Activated gamma-delta T cell treated with anti-CD3 and anti-CD28 coated beads, Interleukin-2, amount 50 U/mL, for 16 hours (primary cell): ENCODE results near the gene ATP11A.
A peak's percentile ranks its signal among the peaks of the same experiment; 100 is the strongest.
"Not testable (repeated sequence)": the region's sequence is repeated elsewhere in the genome, so short reads cannot be mapped to it uniquely, and the experiment has no call there.

Experiments used
- DNase-seq: peaks from one replicate; pipeline ENCODE4 v3.0.0-alpha.2; 2020; ENCODE audit warnings: low read depth

Gene ATP11A

DNA sequence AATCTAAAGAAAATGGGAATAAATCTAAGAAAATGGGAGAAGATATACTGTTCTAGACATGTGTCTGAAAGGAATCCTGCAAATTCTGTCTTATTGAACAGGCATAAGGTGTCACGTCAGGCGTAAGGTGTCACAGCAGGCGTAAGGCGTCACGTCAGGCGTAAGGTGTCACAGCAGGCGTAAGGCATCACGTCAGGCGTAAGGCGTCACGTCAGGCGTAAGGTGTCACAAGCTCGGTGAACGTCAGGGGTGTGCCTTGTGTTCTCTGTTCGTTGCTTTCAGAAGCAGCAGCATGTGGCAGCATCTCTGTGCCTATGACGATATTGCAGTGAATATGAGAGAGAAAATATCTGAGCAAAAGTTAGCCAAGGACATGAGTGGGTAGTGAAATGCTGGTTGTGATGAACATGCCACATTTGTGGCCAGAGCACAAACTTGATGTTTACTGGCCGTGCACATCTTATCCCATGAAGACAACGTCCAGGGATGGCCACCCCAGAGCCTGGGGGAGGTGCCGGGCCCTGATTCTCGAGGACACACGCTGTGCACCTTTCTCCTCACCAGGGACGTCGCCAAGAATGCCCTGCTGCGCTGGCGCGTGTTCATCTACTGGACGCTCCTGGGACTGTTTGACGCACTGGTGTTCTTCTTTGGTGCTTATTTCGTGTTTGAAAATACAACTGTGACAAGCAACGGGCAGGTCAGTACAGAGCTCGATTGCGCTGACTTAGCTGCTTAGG is 172.2 kb downstream of the ATP11A start:
- no peak for DNase-seq

DNA sequence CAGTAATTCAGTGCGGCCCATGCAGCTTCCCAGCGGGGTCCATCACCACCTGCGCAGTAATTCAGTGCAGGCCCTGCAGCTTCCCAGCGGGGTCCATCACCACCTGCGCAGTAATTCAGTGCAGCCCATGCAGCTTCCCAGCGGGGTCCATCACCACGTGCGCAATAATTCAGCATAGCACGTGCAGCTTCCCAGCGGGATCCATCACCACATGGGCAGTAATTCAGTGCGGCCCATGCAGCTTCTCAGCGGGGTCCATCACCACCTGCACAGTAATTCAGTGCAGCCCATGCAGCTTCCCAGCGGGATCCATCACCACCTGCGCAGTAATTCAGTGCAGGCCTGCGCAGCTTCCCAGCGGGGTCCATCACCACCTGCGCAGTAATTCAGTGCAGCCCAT is 173.5 kb downstream of the ATP11A start:
- DNase-seq: not testable (repeated sequence)

DNA sequence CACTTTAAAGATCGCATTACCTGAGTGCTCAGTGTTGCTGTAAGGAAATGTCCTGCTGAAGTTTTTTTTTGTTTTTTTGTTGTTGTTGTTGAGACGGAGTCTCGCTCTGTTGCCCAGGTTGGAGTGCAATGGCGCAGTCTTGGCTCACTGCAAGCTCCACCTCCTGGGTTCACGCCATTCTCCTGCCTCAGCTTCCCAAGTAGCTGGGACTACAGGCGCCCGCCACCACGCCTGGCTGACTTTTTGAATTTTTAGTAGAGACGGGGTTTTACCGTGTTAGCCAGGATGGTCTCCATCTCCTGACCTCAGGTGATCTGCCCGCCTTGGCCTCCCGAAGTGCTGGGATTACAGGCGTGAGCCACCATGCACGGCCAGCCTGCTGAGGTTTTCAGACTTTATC is 175.6 kb downstream of the ATP11A start:
- not testable (repeated sequence) for DNase-seq

DNA sequence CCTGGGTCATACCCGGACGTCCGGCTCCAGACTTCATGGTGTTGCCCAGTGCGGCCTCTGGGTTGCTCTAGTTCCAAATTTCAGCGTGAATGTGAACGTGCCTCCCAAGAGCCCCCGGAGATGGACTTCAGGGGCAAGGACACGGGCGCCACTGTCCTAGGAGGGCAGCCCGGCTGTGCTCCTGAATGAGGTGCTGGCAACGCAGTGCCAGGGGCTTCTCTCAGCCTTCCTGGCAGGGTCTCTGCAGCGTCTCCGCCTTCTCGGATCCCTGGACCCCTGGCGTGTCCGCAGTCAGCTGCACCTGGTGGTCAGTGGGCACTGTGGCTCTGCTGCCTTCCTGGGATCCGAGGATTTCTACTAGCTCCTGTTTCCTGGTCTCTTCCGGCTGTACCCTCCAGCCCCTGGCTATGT is 177.5 kb downstream of the ATP11A start:
- DNase-seq: no peak

DNA sequence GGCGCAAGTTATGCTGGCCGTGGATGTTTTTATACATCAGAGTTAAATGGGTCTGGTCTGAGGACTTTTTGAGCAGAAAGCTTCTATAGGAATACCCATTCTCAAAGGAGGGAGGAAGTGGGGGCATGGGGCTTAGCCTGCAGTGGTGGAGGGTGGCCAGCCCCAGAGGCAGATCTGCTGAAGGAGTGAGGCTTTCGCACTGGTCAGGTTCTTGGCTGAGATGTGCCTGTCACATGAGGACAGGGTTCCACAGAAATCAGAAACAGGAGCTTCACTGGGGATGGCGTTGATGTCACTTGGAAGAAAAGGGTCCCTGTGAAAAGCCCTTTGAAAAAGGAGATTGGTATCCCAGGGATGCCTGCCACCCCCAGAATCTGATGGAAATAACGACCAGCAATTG is 178.5 kb downstream of the ATP11A start:
- DNase-seq: no peak

DNA sequence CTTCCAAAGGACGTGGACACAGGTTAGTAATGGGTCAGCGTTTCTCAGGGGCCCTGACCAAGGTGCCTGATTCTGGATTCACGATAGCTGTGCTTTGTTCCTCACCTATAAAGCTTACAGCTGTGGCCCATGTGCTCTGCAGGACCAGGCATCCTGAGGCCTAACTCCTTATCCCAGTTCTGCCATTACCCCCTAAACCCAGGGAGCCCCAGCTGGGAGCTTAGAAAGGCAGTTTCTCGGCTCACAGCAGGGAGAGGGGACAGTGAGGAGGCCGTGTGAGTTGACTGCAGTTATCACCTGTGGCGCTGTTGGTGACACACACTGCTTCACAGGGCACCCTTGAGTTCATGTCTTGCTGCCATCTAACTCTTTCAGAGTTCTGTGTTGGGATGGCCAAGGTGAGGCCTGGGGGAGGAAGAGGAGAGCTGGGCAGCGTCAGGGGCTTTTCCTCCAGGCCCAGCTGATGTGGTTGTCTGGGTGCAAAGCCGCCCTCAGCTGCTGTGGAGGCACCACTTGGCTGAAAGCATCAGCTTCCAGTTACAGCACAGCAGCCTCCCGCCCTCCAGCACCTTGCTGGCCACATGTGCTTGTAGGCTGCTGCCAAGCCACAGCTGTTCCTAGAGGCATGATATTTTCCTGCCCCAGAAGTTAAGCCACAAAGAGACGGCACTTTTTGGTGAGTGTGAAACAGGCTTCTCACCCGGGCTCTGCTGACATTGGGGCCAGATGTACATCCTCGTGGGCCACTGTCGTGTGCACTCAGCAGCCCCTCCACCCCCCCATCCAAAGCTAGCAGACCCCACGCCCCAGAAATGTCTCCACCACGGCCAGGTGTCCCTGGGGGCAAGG is 179.6 kb downstream of the ATP11A start:
- DNase-seq: no peak

DNA sequence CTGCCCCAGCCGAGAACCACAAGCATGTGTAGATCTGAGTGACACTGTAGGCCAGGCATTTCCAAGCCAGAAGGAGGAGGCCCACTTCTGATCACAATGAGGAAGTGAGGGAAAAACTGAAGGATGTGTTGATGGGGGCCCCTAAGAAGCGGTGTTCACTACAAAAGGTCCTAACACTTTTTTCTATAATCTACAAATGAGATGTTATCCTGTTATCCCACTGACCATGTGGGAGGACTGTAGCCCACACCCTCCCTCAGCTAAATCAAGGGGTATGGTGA is 180.2 kb downstream of the ATP11A start:
- DNase-seq: no peak

DNA sequence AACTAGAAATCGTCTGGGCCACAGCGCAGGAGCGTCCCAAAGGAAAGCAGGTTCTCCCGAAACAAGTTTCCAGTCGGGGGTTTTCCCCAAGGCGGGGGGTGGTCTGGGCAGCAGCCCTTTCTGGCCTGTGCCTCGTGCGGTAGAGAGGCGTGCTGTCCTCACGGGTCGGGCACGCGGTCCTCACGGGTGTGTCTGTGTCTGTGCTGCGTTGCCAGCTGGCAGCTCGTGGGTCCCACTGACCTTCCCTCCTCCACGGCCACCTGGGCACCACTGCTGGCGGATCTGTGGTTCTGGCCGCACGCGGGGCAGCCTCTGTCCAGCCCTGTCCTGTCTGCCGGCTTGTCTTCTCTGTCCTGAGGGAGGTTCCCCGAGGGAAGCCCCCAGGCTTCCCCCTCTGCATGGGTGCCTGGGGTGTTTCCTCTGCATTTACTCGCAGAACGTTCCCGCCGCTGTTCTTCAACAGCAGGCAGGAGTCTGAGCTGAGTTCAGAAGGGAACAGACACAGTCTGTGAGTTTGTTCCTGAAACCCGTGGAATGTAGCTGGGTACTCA is 181.0 kb downstream of the ATP11A start:
- no peak for DNase-seq

DNA sequence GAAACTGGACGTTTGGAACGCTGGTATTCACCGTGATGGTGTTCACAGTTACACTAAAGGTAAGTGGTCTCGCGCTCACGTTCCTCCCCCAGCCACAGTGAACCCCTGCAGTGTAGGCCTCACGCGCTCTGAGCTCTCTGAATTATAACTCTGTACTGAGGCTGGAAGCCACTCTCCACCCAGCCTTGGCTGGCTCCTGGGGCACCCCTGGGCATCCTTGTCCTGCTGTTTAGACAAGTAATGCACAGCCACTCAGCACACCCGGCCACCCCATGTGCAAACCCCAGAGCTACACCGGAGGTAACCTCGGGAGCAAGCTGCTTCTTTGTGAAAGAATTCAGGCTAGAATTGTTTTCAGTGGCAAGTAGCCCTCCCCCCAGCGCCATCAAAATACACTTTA is 181.9 kb downstream of the ATP11A start:
- no peak for DNase-seq

DNA sequence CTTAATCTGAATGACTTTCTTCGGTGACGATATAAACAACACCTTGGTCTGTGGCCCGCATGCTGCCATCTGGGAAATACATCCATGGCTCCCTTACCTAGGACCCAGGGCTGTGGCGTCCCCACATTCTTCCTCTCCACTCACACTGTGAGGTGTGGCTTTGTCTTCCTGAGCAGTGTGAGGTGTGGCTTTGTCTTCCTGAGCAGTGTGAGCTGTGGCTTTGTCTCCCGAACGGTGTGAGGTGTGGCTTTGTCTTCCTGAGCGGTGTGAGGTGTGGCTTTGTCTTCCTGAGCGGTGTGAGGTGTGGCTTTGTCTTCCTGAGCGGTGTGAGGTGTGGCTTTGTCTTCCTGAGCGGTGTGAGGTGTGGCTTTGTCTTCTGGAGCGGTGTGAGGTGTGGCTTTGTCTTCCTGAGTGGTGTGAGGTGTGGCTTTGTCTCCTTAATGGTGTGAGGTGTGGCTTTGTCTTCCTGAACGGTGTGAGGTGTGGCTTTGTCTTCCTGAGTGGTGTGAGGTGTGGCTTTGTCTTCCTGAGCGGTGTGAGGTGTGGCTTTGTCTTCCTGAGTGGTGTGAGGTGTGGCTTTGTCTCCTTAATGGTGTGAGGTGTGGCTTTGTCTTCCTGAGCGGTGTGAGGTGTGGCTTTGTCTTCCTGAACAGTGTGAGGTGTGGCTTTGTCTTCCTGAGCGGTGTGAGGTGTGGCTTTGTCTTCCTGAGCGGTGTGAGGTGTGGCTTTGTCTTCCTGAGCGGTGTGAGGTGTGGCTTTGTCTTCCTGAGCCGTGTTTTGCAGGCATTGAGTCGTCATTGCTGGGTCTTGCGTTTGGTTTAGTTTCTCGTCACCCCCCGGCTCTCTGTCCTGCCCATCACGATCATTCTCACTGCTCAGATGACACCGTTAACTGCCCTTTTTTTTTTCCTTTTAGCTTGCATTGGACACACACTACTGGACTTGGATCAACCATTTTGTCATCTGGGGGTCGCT is 183.1 kb downstream of the ATP11A start:
- peak; percentile 20 for DNase-seq

DNA sequence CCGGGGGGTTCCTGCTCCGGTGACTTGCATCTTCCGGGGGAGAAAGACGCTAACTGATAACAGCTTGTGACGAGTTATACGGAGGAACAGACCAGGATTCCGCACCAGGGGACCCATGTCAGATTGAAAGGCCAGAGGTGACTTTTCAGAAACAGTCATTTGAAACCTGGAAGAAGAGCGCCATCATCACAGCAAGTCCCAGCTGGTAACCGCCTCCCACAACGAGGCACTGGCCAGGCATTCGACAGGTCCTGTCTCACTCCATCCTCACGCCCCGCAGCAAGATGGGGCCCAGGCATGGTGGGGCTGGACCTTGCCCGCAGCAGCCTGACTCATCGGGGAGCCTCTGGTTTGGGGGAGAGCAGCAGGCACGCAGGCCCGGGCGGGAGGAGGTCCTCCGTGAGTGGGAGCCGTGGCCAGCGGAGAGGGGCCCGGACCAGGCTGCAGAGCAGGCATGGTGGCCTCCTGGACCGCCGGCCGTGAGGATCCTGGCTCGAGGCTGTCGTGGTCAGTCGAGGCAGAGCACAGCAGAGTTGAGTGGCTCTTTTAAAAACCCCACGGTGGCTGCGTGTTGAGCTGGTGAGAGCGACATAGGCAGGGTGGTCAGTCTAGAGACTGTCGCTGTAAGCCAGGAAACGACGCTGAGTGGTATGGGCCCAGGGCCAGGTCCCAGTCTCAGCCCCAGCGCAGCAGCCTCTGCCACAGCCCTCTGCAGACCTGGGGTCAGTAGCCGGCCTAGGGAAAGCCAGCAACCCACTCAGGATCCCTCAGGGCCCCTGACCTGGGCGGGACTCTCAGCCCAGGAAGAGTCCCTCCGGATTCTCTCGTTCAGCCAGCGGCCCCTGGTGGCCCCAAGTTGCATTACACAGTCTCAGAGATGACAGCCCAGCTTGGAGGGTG is 184.3 kb downstream of the ATP11A start:
- DNase-seq: peak; percentile 73

DNA sequence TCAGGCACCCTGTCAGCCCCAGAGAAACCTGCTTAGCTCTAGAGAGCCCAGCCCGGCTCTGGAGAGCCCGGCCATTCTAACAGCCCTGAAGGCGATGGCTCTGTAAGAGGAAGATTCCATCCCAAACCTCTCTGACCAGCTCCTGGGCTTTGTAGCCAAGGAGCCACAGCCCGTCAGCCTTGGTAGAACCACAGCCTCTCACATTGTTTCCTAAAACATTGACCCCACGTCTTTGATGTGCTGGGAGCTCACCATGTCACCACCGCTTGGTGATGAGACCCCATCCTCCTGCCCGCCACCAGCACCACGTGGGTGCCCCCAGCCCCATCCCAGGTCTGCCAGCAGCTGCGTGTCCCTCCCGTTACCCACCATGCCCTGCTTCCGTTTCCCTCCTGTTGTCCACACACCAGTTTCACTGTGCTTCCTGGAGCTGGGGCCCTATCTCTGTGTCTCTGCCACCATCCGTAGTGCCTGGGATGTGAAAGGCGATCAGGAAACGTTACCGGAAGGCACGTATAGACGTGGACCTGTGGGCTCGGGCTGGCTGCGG is 185.0 kb downstream of the ATP11A start:
- DNase-seq: no peak

DNA sequence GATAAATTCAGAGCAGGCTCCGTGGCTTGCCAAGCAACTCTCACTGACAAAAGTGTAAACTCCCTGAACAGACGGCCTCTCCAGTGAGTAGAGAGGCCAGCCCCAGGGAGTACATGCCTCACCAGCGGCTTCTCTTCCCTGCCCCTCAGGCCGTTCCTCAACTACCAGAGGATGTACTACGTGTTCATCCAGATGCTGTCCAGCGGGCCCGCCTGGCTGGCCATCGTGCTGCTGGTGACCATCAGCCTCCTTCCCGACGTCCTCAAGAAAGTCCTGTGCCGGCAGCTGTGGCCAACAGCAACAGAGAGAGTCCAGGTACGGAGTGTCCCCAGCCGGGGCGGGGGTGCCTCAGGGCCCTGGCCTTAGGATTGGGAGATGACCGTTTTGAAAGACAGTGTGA is 185.8 kb downstream of the ATP11A start:
- DNase-seq: no peak

DNA sequence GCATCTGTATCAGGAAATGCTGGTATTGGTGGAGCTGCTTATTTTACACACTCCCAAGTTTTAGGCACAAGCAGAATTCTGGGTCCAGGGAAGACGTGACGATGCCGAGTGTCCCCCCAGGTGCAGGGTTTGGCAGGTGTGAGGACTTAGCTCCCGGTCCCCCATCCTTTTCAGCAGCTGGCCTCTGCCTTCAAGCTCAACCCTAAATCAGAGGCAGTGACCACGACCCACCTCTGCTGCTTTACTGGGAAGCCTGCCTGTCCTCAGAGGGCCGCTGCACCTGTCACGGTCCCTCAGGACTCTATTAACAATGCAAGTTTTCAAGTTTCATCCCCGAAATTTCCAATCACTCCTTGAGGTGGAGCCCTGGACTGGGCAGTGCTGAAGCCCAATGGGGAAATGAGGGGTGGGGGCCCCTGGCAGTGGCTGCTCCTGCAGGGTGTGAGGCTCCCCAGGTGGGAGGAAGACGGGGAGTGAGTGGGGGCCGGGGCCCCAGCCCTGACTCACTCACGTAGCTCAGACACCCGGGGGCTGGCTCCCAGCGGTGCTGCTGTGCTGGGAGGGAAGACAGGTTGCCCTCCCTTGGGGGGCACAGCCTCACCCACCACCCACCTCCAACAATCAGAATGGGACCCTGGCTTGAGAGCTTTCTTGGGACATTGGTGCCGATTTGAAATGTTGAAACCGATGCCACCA is 186.6 kb downstream of the ATP11A start:
- DNase-seq: no peak

DNA sequence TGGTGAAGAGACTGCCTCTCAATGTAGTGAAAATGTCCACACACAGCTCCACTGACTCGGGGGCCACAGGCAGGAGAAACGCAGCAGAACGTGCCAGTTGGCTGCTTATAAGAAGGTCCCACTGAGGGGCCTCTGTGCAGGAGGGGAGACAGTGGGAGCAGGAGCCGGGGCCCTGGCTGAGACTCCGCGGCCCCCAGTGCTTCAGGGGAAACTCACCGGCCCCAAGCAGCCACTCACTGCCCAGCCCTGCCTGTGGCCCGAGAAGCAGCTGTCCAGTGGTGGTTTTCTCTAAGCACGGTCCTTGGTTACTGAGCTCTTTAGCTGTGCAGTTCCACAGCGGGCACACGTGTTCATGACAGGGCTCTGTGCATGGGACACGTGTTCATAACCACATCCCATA is 187.2 kb downstream of the ATP11A start:
- DNase-seq: no peak

DNA sequence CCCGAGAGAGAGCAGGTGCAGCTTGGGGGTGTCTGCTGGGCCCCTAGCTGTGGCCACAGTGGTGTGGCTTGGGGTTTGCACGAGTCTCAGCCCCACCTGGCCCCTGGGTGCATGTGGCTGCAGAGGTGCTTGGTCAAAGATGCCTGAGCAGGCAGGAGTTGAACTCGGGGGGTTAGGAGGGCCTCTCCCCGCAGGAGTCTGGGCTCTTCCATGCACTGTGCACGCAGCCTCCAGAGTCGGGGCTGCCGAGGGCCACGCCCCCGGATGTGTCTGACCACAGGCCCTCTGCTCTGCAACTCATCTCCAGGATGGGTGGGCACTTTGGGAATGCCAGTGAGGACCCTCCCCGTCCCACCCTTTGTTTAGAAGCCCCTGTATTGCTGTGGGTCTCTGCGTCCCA is 187.7 kb downstream of the ATP11A start:
- no peak for DNase-seq

DNA sequence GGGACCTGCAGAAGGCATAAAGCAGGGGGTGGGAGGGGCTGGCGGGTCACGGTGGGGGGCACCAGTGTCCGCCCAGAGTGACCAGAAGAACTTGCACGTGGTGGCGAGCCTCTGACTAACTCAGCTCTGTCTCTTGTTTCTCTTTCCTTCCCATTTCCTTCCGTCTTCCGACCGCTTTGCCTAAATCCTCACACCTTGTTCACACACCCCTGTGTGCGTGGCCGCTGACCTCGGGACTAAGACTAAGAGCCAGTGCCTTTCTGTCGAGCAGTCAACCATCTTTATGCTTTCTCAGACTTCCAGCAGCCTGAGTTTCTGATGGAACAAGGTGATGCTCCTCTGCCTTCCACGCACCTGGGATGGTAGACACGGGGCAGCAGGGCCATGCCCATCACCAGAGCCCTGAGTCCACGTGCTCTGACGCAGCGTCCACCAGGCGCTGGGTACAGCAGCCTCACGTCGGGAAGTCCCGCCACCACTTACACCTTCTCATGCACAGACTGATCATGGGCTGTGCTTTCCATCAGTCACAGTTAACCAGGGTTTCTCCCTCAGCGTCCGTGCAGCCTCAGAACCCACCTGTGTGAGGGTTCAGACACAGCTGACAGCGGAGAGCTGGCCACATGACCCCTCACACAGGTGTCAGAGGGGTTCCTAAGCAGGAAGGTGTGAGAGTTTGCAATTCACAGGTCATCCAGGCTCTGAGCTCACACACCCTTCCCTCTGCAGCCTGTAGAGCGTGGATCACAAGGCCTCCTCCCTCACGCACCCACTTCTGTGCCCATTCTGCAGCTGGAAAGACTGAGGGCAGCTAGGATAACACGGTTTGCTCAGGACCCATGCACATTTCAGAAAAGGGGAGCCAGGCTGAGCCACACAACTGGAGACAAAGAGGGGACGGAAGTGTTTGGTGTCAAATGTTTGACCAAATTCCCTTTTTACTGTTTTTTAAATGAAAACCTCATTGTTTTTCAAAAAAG is 188.4 kb downstream of the ATP11A start:
- no peak for DNase-seq

DNA sequence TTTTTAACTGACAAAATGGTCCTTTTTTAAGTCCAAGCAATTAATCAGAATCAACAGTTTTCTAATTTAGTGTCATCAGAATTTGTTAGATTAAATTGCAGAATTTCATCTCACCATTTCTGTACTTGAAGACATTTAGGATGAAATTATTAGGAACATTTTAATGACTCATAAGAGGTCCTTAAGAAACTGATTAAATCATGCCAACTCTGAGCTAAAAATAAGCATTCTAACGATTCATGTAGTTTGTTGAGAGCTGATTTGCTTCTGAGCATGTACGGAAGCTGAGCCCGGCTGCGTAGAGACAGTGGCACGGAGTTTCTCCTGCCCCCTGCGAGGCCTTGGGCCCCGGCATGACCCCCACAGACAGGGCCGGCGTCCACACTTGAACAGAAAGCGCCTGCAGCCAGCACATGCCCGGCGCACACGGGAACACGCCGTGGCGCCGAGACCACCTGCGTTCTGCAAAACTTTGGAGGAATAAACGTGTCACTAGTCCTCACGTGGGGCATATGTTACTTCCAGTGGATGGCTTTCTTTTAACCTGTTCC is 189.5 kb downstream of the ATP11A start:
- no peak for DNase-seq

DNA sequence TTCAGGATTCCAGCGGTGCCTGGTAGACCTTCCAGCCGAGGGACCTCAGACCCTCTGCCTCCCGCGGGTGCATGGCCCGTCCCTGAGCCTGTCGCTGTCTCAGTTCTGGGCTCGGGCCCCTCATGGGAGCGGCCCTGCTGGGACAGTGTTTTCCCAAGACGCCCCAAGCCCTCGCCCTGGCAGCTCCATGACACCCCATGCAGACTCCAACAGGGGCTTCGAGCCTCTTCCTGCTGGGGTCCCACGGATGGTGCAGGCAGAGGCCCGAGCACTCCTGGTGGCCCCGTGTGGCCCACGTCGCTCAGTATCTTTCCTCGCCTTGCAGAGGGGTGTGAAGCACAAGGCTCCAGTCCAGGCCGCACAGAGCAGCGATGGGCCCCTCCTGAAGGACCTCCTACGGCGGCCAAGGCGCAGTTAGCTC is 190.4 kb downstream of the ATP11A start:
- no peak for DNase-seq
